ENCODE measurements around the gene ADM2.

The ADM2 gene

DNA sequence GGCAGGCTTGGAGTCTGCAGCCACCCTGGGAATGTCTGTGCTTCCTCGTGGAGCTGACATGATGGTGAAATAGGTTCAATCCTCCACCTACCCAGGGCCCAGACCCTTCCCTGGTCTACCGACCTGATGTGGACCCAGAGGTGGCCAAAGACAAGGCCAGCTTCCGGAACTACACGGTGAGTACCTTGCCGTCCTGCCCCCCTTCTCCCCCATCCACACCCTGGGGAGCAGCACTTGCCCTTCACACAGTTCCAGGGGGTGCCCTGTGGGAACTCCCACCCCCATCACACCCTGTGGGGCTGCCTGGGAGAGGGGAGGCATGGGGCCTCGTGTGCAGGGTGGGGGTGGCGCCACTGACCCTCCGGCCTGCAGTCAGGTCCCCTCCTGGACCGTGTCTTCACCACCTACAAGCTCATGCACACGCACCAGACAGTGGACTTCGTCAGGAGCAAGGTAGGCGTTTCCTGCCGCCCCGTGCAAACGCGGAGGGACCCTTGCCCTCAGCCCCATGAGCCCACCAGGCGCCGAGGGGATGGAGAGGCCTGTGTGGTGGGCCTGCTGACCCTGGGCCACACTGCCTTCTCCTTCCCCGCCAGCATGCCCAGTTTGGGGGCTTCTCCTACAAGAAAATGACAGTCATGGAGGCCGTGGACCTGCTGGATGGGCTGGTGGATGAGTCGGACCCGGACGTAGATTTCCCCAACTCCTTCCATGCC, 6.1 kb downstream of the ADM2 start:
- DNase-seq: no peak

DNA sequence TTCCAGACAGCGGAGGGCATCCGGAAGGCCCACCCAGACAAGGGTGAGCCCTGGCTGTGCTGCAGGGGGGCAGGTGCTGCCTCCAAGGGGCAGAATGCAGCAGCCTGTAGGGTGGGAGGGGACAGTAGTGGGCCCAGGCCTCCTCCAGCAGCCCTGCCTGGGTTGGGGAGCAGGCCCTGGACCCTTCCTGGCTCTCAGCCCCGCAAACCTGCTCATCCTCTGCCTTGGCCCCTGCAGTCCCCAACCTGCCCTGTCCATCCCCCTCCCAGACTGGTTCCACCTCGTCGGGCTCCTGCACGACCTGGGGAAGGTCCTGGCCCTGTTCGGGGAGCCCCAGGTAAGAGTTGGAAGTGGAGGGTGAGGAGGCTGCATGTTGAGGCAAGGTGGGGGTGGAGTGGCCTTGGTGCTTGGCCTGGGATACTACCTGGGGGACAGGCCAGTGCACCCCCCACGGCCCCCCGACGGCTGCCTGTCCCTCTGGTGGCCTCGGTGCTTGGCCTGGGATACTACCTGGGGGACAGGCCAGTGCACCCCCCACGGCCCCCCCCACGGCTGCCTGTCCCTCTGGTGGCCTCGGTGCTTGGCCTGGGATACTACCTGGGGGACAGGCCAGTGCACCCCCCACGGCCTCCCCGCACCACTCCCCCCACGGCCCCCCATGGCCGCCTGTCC, 6.8 kb downstream of the ADM2 start:
- no peak for DNase-seq

GRCh38 chr22:50488886-50489285, 7.5 kb downstream of the ADM2 start:
- DNase-seq: no peak

- no peak for DNase-seq
Measured at GRCh38 chr22:50489363-50490243, 8.3 kb downstream of the ADM2 start.

GRCh38 chr22:50490531-50491308, 9.4 kb downstream of the ADM2 start:
- DNase-seq: no peak

DNA sequence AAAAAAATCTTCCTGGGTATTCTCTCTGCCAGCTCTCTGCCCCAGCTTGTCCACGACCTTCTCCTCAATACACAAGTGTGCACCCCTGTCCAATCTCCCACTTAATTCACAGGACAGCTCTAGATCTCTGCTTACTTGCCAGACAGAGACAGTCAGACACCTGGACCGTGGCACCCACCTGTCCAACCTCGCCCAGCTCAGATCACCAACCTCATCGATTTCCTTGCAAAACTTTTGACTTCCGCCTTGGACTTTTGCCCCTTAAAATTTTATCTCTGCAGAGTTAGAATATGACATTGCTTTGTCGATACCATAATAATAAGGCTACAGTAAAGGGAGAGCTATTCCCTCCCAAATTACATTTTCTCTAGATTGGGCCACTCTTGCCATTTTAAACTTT, 15.8 kb downstream of the ADM2 start:
- DNase-seq: no peak

DNA sequence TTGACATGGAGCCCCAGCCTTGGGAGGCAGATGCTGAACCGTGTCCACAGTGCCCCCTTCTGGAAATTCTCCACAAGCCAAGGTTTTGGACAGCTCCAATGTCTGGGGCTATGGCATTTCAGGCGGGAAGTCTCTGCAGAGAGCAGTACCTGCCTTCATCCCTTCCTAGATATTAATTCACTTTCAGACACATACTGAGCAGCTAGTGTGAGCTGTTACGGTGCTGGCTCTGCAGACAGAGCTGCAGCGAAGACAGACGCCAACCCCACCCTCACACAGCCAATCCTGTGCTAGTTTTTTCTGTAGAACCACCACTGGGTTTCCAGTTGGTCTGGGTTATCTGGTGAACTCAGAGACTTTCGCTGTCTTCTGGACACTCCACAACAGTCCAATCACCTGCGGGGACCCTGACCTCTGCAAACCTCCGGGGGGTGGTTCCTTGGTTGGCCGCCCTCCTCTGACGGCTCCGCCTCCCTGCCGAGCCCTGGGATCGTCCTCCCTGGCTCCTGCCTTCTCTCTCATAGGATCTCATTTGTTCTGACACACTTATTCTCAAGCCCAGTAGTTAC, 17.1 kb downstream of the ADM2 start:
- DNase-seq: peak; percentile 73

DNA sequence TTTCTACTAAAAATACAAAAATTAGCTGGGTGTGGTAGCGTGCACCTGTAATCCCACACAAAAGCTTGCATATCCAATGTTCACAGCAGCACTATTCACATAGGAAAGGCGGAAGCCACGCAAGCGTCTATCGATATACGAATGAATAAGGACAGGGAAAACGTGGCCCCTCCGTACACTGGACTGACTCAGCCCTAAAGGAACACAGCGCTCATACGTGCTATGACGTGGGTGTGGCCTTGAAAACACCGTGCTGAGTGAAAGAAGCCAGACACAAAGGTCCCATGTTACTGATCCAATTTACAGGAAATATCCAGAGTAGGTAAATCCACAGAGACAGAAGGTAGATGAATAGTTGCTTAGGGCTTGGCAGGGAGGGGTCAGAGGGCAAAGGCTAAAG, 19.1 kb downstream of the ADM2 start:
- DNase-seq: no peak

- DNase-seq: no peak
Measured at GRCh38 chr22:50502096-50502495, 20.8 kb downstream of the ADM2 start.

DNA sequence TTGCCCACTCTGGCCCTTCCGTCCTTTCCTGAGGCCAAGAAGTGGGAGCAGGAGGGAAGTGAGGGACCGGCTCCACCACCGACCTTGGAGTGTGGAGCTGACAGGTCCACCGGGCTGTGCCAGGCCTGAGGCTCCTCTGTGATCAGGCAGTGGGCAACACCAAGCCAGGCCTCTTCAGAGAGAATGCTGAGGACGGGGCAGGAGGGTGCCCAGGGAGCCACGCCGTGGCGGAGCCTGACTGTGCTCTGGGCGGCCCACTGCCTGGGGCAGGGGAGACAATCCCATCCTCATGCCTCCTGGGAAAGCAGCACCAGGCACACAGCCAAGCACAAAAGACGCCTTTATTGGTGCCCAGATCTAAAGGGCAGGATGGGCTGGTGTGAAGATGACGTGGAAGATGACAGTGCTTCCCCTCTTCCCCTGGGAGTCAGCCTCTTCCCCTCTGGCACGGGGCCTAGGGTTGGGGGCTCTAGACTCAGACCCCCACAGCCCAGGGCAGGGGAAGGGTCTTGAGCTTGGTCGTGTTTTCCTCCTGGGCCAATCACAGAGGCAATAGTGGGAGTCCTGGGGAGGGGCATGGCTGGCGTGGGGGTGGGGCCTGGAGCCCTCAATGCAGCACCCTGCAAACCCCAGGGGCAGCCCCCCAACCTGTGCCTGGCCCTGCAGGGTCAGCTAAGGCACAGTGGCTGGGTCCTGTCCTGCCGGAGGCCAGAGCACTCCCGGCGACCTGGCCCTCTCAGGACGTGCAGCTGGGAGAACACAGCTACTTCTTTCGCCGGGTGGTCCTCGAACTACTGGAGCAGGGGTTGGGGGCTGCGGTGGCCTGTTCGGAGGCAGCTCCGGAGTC, 21.5 kb downstream of the ADM2 start:
- DNase-seq: no peak

DNA sequence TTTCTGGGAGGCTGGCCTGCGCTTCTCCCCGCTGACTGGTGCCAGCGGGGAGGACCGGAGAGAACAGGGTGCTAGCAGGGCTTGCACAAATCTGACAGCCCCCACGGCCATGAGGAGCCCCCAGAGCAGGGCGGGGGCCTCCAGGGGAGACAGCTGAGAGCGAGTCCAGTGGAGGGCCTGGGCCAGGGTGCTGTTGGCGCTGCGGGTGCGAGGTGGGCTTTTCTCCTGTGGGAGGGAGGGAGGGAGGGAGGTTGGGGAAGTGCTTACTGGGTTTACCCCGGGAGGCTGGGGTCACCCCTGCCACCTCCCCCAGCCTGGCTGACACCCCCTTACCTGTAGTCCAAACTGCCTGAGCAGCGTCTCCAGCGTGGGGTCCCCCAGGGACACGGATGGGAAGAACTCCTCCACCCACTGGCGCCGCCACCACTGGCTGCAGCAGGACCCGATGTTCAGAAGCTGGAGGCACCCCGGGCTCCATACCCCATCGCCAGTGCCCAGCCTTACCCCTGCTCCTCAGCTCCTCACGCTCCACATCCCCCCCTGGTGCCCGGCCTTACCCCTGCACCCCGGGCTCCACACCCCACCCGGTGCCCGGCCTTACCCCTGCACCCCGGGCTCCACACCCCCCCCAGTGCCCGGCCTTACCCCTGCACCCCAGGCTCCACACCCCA, 22.3 kb downstream of the ADM2 start:
- no peak for DNase-seq

GRCh38 chr22:50504369-50505211, 23.2 kb downstream of the ADM2 start:
- no peak for DNase-seq

GRCh38 chr22:50505276-50505775, 24.0 kb downstream of the ADM2 start:
- no peak for DNase-seq

DNA sequence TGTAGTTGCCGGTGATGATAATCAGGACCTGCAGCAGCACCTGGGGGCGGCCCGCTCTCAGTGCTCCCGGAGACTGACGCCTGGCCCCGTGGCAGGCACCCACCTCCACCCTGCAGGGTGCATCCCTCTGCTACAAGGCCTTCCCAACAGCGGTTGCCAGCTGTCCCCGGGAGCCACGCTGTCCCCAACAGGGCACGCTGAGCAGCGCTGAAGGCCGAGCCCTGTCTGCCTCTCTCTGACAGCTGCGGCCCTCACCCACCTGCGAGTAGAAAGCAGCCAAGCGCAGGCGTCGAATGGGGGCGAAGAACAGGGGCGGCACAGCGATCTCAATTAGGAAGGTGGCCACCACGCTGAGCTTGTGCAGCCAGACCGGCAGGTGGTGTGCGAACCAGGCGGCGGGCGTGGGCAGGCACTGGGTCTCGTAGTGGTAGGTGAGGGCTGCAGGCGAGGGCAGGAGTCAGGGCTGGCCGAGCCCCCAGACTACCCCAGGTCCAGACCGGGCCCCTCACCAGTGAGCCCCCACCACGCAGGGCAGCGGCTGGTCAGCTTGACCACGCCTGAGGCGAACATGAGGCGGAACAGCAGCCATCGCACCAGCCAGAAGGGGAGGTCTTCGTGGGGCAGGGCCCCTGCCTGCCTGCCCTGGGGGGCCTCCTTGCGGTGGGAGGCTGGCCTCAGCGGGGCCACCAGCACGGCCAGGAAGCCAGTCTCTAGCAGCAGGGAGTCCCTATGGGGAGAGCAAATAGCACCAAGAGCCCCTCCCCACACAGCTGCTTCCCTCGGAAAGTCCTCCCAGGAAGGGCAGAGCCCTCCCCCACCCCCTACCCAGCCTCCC, 24.6 kb downstream of the ADM2 start:
- no peak for DNase-seq

GRCh38 chr22:50506611-50507420, 25.5 kb downstream of the ADM2 start:
- DNase-seq: no peak

- DNase-seq: peak; percentile 87
Measured at GRCh38 chr22:50507421-50507990, 26.2 kb downstream of the ADM2 start, which contains the start of gene LMF2. TSS of gene LMF2 (minus strand) at chr22:50507702. CDS start at chr22:50507675, 27 bp downstream.
